Measurements from ENCODE around the gene EFNA3.

GRCh38 chr1:155052439-155053395 is 25.9 kb upstream of the EFNA3 start:
- no peak for TF ChIP-seq CTCF (IDR thresholded peaks at IDR 0.05)
- TF ChIP-seq AFF4 (CRISPR knock-in tag; IDR thresholded peaks at IDR 0.05; ENCODE audit: borderline replicate concordance) = no peak
- TF ChIP-seq E2F5 (CRISPR knock-in tag; IDR thresholded peaks at IDR 0.05) = no peak
- TF ChIP-seq FOXP1 (CRISPR knock-in tag; IDR thresholded peaks at IDR 0.05; ENCODE audit: borderline replicate concordance) = no peak
- no peak for TF ChIP-seq ZNF121 (CRISPR knock-in tag; IDR thresholded peaks at IDR 0.05)
- no peak for TF ChIP-seq PRDM15 (CRISPR knock-in tag; IDR thresholded peaks at IDR 0.05)
